HepG2 (cell line): Measurements from ENCODE around the gene RNF126. TPM values are rescaled to one million over a fixed set of nuclear protein-coding genes. Genes with fewer than 3 reads are reported as not detected.

Experiments used
- GMEB2 ChIP-seq: IDR thresholded peaks from 2 replicates; pipeline ENCODE4 v1.6.1; 2016; ENCODE audit warnings: missing biosample characterization, missing genetic modification reagents, low read depth
- HES4 ChIP-seq: sonication (generic); formaldehyde crosslinking; IDR thresholded peaks from 2 replicates; pipeline ENCODE4 v1.9.0; 2021; ENCODE audit warnings: mild to moderate bottlenecking, missing genetic modification reagents, borderline replicate concordance
- HIC2 ChIP-seq: sonication (generic); formaldehyde crosslinking; IDR thresholded peaks from 2 replicates; pipeline ENCODE4 v1.9.0; 2022; ENCODE audit warnings: low read depth, missing genetic modification reagents
- MAZ ChIP-seq, 2 experiments: sonication (generic) in 1 of 2; formaldehyde crosslinking in 1 of 2; IDR thresholded peaks; 2 replicates each; pipeline versions ENCODE4 v1.5.0 to v1.6.1; 2012 to 2020; ENCODE audit warnings: low read depth in 2 of 2, mild to moderate bottlenecking in 2 of 2, borderline replicate concordance in 1 of 2, improper control_type of control experiment in 1 of 2, low read length in 1 of 2, missing genetic modification reagents in 1 of 2, moderate library complexity in 1 of 2
- NCOR1 ChIP-seq: fragments of 200-600 bp; sonication (generic); IDR thresholded peaks from 2 replicates; pipeline ENCODE4 v1.7.0; 2017; ENCODE audit warnings: antibody characterized with exemption, low read length, borderline replicate concordance
- NFE2 ChIP-seq: sonication (generic); formaldehyde crosslinking; IDR thresholded peaks from 2 replicates; pipeline ENCODE4 v1.4.0; 2020; ENCODE audit warnings: missing genetic modification reagents
- RBM22 ChIP-seq: fragments of 200-400 bp; formaldehyde crosslinking; optimal IDR thresholded peaks from 2 replicates; pipeline ENCODE3; 2017; ENCODE audit warnings: mild to moderate bottlenecking, low read length, moderate library complexity
- TAF1 ChIP-seq: sonication (generic); formaldehyde crosslinking; IDR thresholded peaks from 2 replicates; pipeline ENCODE4 v1.4.0; 2020; ENCODE audit warnings: missing genetic modification reagents
- YEATS4 ChIP-seq: sonication (generic); formaldehyde crosslinking; IDR thresholded peaks from 2 replicates; pipeline ENCODE4 v1.4.0; 2020; ENCODE audit warnings: missing genetic modification reagents, borderline replicate concordance
- YY1 ChIP-seq: IDR thresholded peaks from 2 replicates; pipeline ENCODE4 v1.6.1; 2011; ENCODE audit warnings: low read length, low read depth, moderate library complexity, mild to moderate bottlenecking; ENCODE audit not compliant: insufficient read depth, insufficient replicate concordance
- ZBTB7A ChIP-seq: sonication (generic); formaldehyde crosslinking; IDR thresholded peaks from 2 replicates; pipeline ENCODE4 v1.8.0; 2022; ENCODE audit warnings: mild to moderate bottlenecking, missing genetic modification reagents
- ZNF546 ChIP-seq: sonication (generic); formaldehyde crosslinking; conservative IDR thresholded peaks from 2 replicates; pipeline ENCODE4 v1.8.1; 2023; ENCODE audit warnings: mild to moderate bottlenecking, missing genetic modification reagents
- ZNF605 ChIP-seq: sonication (generic); formaldehyde crosslinking; IDR thresholded peaks from 2 replicates; pipeline ENCODE4 v1.8.0; 2022; ENCODE audit warnings: mild to moderate bottlenecking, missing genetic modification reagents
- ZNF609 ChIP-seq: sonication (generic); formaldehyde crosslinking; IDR thresholded peaks from 2 replicates; pipeline ENCODE4 v1.4.0; 2020; ENCODE audit warnings: mild to moderate bottlenecking, missing genetic modification reagents, borderline replicate concordance
- ZNF687 ChIP-seq: sonication (generic); formaldehyde crosslinking; IDR thresholded peaks from 2 replicates; pipeline ENCODE4 v1.5.1; 2020; ENCODE audit warnings: mild to moderate bottlenecking, missing genetic modification reagents, moderate library complexity
- polyA plus RNA-seq, 8 experiments: library from polyadenylated mRNA; depleted of rRNA in 3 of 8; stranded (reverse) in 7 of 8; unstranded in 1 of 8; fragments of >200 nt; fragmentation: Illumina TruSeq in 4 of 8; extraction: Trizol in 4 of 8; gene quantifications; 2 replicates each; pipeline versions ENCODE4 v1.2.1 to v1.2.3, GENCODE V29; 2011 to 2016; ENCODE audit warnings: low read depth in 4 of 8, missing spikeins in 1 of 8, mixed read lengths in 1 of 8; ENCODE audit not compliant: insufficient read depth in 1 of 8
- total RNA-seq, 5 experiments: library from RNA; depleted of rRNA; stranded (reverse); fragments of >200 nt; fragmentation: Illumina TruSeq; extraction: Trizol; gene quantifications; 2 replicates each; pipeline ENCODE4 v1.2.3, GENCODE V29; 2016; ENCODE audit warnings: low read depth in 1 of 5

The RNF126 gene
- total and polyA plus RNA-seq, 2 of the 13 experiments (the other 11 are each of a cell fraction or from before 2014, with no cell fraction given), result 23.2 to 34.0 TPM

- peak; percentile 29 for TF ChIP-seq ZNF687
- TF ChIP-seq GMEB2, result peak; percentile 53
- TF ChIP-seq ZNF609, result no peak
- 0 out of 2 replicates have a peak, but pooled peaks have one; percentile 57 for TF ChIP-seq ZNF546 (CRISPR knock-in tag)
- TF ChIP-seq ZBTB7A (CRISPR knock-in tag), result 0 out of 2 replicates have a peak, but pooled peaks have one; percentile 29
- TF ChIP-seq HIC2, result no peak
- peak; percentile 68 for TF ChIP-seq MAZ (IDR thresholded peaks at IDR 0.05; ENCODE audit: borderline replicate concordance, low read depth, low read length)
- peak; percentile 87 for TF ChIP-seq MAZ (CRISPR knock-in tag; IDR thresholded peaks at IDR 0.05; ENCODE audit: low read depth)
- TF ChIP-seq YY1, result peak; percentile 69
- peak; percentile 42; the same call in 1 of the 2 replicates for TF ChIP-seq TAF1 (CRISPR knock-in tag)
- no peak for TF ChIP-seq NFE2 (CRISPR knock-in tag)
- TF ChIP-seq ZNF605, result 0 out of 2 replicates have a peak, but pooled peaks have one; percentile 40
- 0 out of 2 replicates have a peak, but pooled peaks have one; percentile 37 for TF ChIP-seq NCOR1
- TF ChIP-seq HES4 (CRISPR knock-in tag), result peak; percentile 90
- peak; percentile 81; the same call in 1 of the 2 replicates for TF ChIP-seq YEATS4
- no peak for TF ChIP-seq RBM22
Observed at GRCh38 chr19:680287-681028, 17.4 kb upstream of the RNF126 start (continued).
